Body of pancreas (tissue), 4 donors: Measurements from ENCODE around the gene GRIA1. TPM values are rescaled to one million over a fixed set of nuclear protein-coding genes. Genes with fewer than 3 reads are reported as not detected.

Experiments used
- ATAC-seq: fragments of 150-250 bp; one replicate; pipeline ENCODE4 v1.9.1; 2016
- DNase-seq, 4 donors: peaks; one replicate each; pipeline ENCODE4 v3.0.0-alpha.2; 2019
- H3K27ac ChIP-seq, 4 donors: fragments of 200-600 bp; sonication (generic); 1 replicate in 3 of 4; 2 replicates in 1 of 4; pipeline versions ENCODE4 v1.5.1 to v1.6.1; 2016 to 2019; ENCODE audit warnings: mild to moderate bottlenecking in 1 of 4, mixed read lengths in 1 of 4, moderate library complexity in 1 of 4
- H3K27me3 ChIP-seq, 2 donors: fragments of 200-600 bp; sonication (generic); one replicate each; pipeline ENCODE4 v1.6.0; 2016; ENCODE audit warnings: mild to moderate bottlenecking in 1 of 2
- H3K36me3 ChIP-seq, 2 donors: fragments of 200-600 bp; sonication (generic); replicated peaks in 1 of 2; 2 replicates each; pipeline ENCODE4 v1.5.1; 2016; ENCODE audit warnings: low read depth in 2 of 2; ENCODE audit not compliant: insufficient read depth in 1 of 2
- H3K4me1 ChIP-seq: fragments of 200-600 bp; sonication (generic); one replicate; pipeline ENCODE4 v1.6.0; 2016
- H3K4me3 ChIP-seq, 2 donors: fragments of 200-600 bp; sonication (generic); 1 replicate in 1 of 2; 2 replicates in 1 of 2; pipeline ENCODE4 v1.5.1; 2016 to 2019
- H3K9me3 ChIP-seq, 3 donors: fragments of 200-600 bp; sonication (generic); 1 replicate in 2 of 3; 2 replicates in 1 of 3; pipeline ENCODE4 v1.5.1; 2016
- POLR2A ChIP-seq, 3 donors: fragments of 450-650 bp; IDR thresholded peaks; one replicate each; pipeline ENCODE4 v1.6.1; 2016; ENCODE audit warnings: antibody characterized with exemption in 3 of 3, mild to moderate bottlenecking in 2 of 3
- WGBS, 2 donors: methylation state at CpG; one replicate each; pipeline ENCODE4 v1.1.5; 2017; 5-methylcytosine and 5-hydroxymethylcytosine counted together
- intact Hi-C: fragments of 100-400 bp; cut with DNase I; formaldehyde crosslinking; loops from one replicate; pipeline ENCODE4 v1.15.1; 2023
- total RNA-seq, 2 donors: library from RNA; depleted of rRNA; stranded (reverse); fragments of >200 nt; gene quantifications; one replicate each; pipeline ENCODE4 v1.1.0, GENCODE V29; 2016
- TF ChIP-seq, protein P1 (sequence below), 7 experiments: fragments of 450-650 bp in 4 of 7; fragments of 200-600 bp in 3 of 7; sonication (generic) in 3 of 7; IDR thresholded peaks; one replicate each; pipeline ENCODE4 v1.5.1; 2016 to 2019; ENCODE audit warnings: antibody characterized with exemption in 7 of 7

The GRIA1 gene
- total RNA-seq, 2 donors from 2014 or later, result 0.26 to 2.6 TPM

DNA sequence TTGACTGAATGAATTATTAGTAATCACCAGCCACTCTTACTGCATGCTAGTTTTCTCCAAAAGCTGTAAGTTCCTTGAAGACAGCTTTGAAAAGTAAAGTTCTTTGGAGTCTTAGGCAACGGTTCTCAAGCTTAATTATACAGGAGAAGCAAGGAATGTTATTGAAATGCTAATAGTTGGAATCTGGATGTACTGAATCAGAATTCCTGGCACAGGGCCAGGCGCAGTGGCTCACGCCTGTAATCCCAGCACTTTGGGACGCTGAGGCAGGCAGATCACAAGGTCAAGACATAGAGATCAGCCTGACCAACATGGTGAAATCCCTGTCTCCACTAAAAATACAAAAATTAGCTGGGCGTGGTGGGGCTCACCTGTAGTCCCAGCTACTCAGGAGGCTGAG, 33.4 kb downstream of the GRIA1 start:
- Histone ChIP-seq H3K9me3 (no peaks in the 10 kb centered on the region), H3K4me3 (no peak overlapping the region), H3K36me3 (no peaks in the 10 kb centered on the region), H3K4me1 (no peaks in the 10 kb centered on the region), H3K27ac (no peak overlapping the region), H3K27me3 (no peaks in the 10 kb centered on the region)
- intact Hi-C loops, result no loop called here
- TF ChIP-seq, protein P1, sequence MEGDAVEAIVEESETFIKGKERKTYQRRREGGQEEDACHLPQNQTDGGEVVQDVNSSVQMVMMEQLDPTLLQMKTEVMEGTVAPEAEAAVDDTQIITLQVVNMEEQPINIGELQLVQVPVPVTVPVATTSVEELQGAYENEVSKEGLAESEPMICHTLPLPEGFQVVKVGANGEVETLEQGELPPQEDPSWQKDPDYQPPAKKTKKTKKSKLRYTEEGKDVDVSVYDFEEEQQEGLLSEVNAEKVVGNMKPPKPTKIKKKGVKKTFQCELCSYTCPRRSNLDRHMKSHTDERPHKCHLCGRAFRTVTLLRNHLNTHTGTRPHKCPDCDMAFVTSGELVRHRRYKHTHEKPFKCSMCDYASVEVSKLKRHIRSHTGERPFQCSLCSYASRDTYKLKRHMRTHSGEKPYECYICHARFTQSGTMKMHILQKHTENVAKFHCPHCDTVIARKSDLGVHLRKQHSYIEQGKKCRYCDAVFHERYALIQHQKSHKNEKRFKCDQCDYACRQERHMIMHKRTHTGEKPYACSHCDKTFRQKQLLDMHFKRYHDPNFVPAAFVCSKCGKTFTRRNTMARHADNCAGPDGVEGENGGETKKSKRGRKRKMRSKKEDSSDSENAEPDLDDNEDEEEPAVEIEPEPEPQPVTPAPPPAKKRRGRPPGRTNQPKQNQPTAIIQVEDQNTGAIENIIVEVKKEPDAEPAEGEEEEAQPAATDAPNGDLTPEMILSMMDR (IDR thresholded peaks at IDR 0.05), result no peak
- no peak for TF ChIP-seq POLR2A (IDR thresholded peaks at IDR 0.05)
- DNase-seq (peak; percentile 15 to 35 (median 25)), ATAC-seq (no peak)
- WGBS, 2 donors, result 40 to 43% methylated on average over 5 of the region's 5 CpGs

GRCh38 chr5:153525536-153525935, 35.1 kb downstream of the GRIA1 start:
- Histone ChIP-seq H3K27ac (no peak overlapping the region), H3K4me3 (no peak overlapping the region), H3K36me3 (no peaks in the 10 kb centered on the region), H3K4me1 (no peaks in the 10 kb centered on the region), H3K9me3 (no peaks in the 10 kb centered on the region), H3K27me3 (no peaks in the 10 kb centered on the region)
- WGBS, 2 donors, result 83 to 97% methylated on average over 1 of the region's 1 CpG
- no peak for ATAC-seq
- no peak for DNase-seq
- TF ChIP-seq, protein P1 (IDR thresholded peaks at IDR 0.05), result no peak
- TF ChIP-seq POLR2A (IDR thresholded peaks at IDR 0.05), result no peak
- intact Hi-C loops, result no loop called here

- intact Hi-C loops, result no loop called here
- ATAC-seq, result no peak
- TF ChIP-seq POLR2A (IDR thresholded peaks at IDR 0.05), result no peak
- TF ChIP-seq, protein P1 (IDR thresholded peaks at IDR 0.05), result no peak
- no peaks in the 10 kb centered on the region for H3K36me3 ChIP-seq
- H3K27ac ChIP-seq, result no peak overlapping the region
- DNase-seq, result no peak
- no peaks in the 10 kb centered on the region for H3K27me3 ChIP-seq
- WGBS, 2 donors, result 57 to 77% methylated on average over 4 of the region's 4 CpGs
- H3K4me1 ChIP-seq, result no peaks in the 10 kb centered on the region
- H3K4me3 ChIP-seq, result no peak overlapping the region
- H3K9me3 ChIP-seq, result no peaks in the 10 kb centered on the region
These were observed 40.1 kb downstream of the GRIA1 start for GRCh38 chr5:153530357-153531143.

GRCh38 chr5:153533546-153533945, 43.1 kb downstream of the GRIA1 start:
- no peak for ATAC-seq
- H3K4me3 ChIP-seq, result no peak overlapping the region
- 43 to 61% methylated on average over 1 of the region's 1 CpG for WGBS, 2 donors
- no peak overlapping the region for H3K27ac ChIP-seq
- no peak for DNase-seq
- no peaks in the 10 kb centered on the region for H3K36me3 ChIP-seq
- no peaks in the 10 kb centered on the region for H3K9me3 ChIP-seq
- intact Hi-C loops, result no loop called here
- no peaks in the 10 kb centered on the region for H3K27me3 ChIP-seq
- TF ChIP-seq, protein P1 (IDR thresholded peaks at IDR 0.05), result no peak
- TF ChIP-seq POLR2A (IDR thresholded peaks at IDR 0.05), result no peak
- no peaks in the 10 kb centered on the region for H3K4me1 ChIP-seq

DNA sequence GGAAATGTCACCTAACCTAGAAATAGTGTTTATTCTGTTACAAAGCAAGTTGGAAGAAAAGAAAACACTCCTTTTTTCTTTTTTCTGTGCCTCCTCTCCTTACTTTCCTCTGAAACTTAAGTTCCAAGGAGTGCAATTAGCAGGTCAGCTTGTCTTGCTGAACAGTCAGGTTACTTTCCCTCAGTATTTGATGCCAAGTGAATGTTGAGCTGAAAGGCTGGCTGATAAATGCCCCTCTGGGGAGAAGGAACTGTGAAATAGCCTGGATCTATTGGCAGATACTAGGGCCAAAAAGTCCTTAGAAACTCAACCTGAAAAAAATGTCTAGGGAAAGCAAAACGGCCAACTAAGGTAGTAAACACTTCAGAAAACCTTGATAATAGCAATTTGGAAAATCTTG, 43.6 kb downstream of the GRIA1 start:
- no peaks in the 10 kb centered on the region for H3K36me3 ChIP-seq
- WGBS, 2 donors, result 28 to 40% methylated on average over 1 of the region's 1 CpG
- intact Hi-C loops, result no loop called here
- H3K9me3 ChIP-seq, result no peaks in the 10 kb centered on the region
- no peaks in the 10 kb centered on the region for H3K27me3 ChIP-seq
- no peaks in the 10 kb centered on the region for H3K4me1 ChIP-seq
- ATAC-seq, result no peak
- no peak for TF ChIP-seq POLR2A (IDR thresholded peaks at IDR 0.05)
- TF ChIP-seq, protein P1 (IDR thresholded peaks at IDR 0.05), result no peak
- no peak overlapping the region for H3K4me3 ChIP-seq
- no peak for DNase-seq
- no peak overlapping the region for H3K27ac ChIP-seq
